Neural cell (in vitro differentiated cells): ENCODE results near the gene DNAH10. TPM values are rescaled to one million over a fixed set of nuclear protein-coding genes. Genes with fewer than 3 reads are reported as not detected.

Source experiments
- H2AFZ ChIP-seq: fragments of 200-600, 300-800 bp; sonication (generic), shearing (Covaris generic); 2 replicates; pipeline ENCODE4 v1.6.0; 2014; ENCODE audit warnings: low read depth, mild to moderate bottlenecking, antibody characterized with exemption, low read length, moderate library complexity
- H3F3A ChIP-seq: fragments of 200-600 bp; shearing (Covaris generic); 2 replicates; pipeline ENCODE4 v1.6.1; 2016; ENCODE audit warnings: mild to moderate bottlenecking, moderate library complexity, mixed read lengths, antibody characterized with exemption, low read length; ENCODE audit not compliant: insufficient read depth, poor library complexity, severe bottlenecking
- H3K27ac ChIP-seq: fragments of 200-600, 300-800 bp; sonication (generic), shearing (Covaris generic); 2 replicates; pipeline ENCODE4 v1.5.1; 2014; ENCODE audit warnings: mild to moderate bottlenecking, low read length, moderate library complexity
- H3K27me3 ChIP-seq: fragments of 300-800, 200-600 bp; sonication (generic), shearing (Covaris generic); 2 replicates; pipeline ENCODE4 v1.6.0; 2014; ENCODE audit warnings: mild to moderate bottlenecking, low read depth, low read length, moderate library complexity; ENCODE audit not compliant: insufficient read depth
- H3K36me3 ChIP-seq: fragments of 300-800, 200-600 bp; sonication (generic), shearing (Covaris generic); 2 replicates; pipeline ENCODE4 v1.5.1; 2014; ENCODE audit warnings: mild to moderate bottlenecking, antibody characterized with exemption, low read length, moderate library complexity; ENCODE audit not compliant: insufficient read depth
- H3K4me2 ChIP-seq: fragments of 300-800, 200-600 bp; sonication (generic), shearing (Covaris generic); 2 replicates; pipeline ENCODE4 v1.6.0; 2014; ENCODE audit warnings: mild to moderate bottlenecking, low read length
- H3K4me3 ChIP-seq: fragments of 300-800, 200-600 bp; sonication (generic), shearing (Covaris generic); 2 replicates; pipeline ENCODE4 v1.5.1; 2014; ENCODE audit warnings: mild to moderate bottlenecking, low read length, moderate library complexity
- H3K79me2 ChIP-seq: fragments of 200-600 bp; shearing (Covaris generic); replicated peaks from 2 replicates; pipeline ENCODE4 v1.6.0; 2014; ENCODE audit warnings: mild to moderate bottlenecking, low read length, moderate library complexity; ENCODE audit not compliant: insufficient read depth
- H3K9ac ChIP-seq: fragments of 300-800, 200-600 bp; sonication (generic), shearing (Covaris generic); 2 replicates; pipeline ENCODE4 v1.6.1; 2016; ENCODE audit warnings: mild to moderate bottlenecking, low read length, mixed read lengths
- H3K9me2 ChIP-seq: fragments of 200-600 bp; shearing (Covaris generic); 2 replicates; pipeline ENCODE4 v1.6.1; 2016; ENCODE audit warnings: mild to moderate bottlenecking, low read length, mixed read lengths; ENCODE audit not compliant: insufficient read depth
- H3K9me3 ChIP-seq: fragments of 200-600, 300-800 bp; sonication (generic), shearing (Covaris generic); 2 replicates; pipeline ENCODE4 v1.6.1; 2016; ENCODE audit warnings: mild to moderate bottlenecking, mixed run types, low read length, moderate library complexity, mixed read lengths
- H4K20me1 ChIP-seq: fragments of 200-600 bp; shearing (Covaris generic); 2 replicates; pipeline ENCODE4 v1.6.1; 2016; ENCODE audit warnings: mild to moderate bottlenecking, mixed run types; ENCODE audit not compliant: insufficient read depth
- CTCF ChIP-seq: fragments of 450-650 bp; IDR thresholded peaks from 2 replicates; pipeline ENCODE4 v1.5.1; 2014; ENCODE audit warnings: antibody characterized with exemption, mild to moderate bottlenecking, moderate library complexity; ENCODE audit not compliant: poor library complexity, severe bottlenecking
- EP300 ChIP-seq: fragments of 450-650 bp; conservative IDR thresholded peaks from 2 replicates; pipeline ENCODE4 v1.6.1; 2014; ENCODE audit warnings: antibody characterized with exemption, mild to moderate bottlenecking, moderate library complexity; ENCODE audit not compliant: poor library complexity, severe bottlenecking
- EZH2 ChIP-seq: fragments of 200-600, 300-800 bp; shearing (Covaris generic), sonication (generic); IDR thresholded peaks from 2 replicates; pipeline ENCODE4 v1.6.1; 2014; ENCODE audit warnings: antibody characterized with exemption, low read length, borderline replicate concordance, mild to moderate bottlenecking; ENCODE audit not compliant: insufficient read depth, poor library complexity, severe bottlenecking
- MXI1 ChIP-seq: fragments of 450-650 bp; conservative IDR thresholded peaks from 2 replicates; pipeline ENCODE4 v1.6.1; 2014; ENCODE audit warnings: antibody characterized with exemption, mild to moderate bottlenecking; ENCODE audit not compliant: poor library complexity, severe bottlenecking
- POLR2AphosphoS5 ChIP-seq: IDR thresholded peaks from 2 replicates; pipeline ENCODE4 v1.6.1; 2012
- RAD21 ChIP-seq: fragments of 450-650 bp; conservative IDR thresholded peaks from 2 replicates; pipeline ENCODE4 v1.6.1; 2014; ENCODE audit warnings: antibody characterized with exemption, mild to moderate bottlenecking, moderate library complexity
- REST ChIP-seq: IDR thresholded peaks from 2 replicates; pipeline ENCODE4 v1.6.1; 2012; ENCODE audit warnings: borderline replicate concordance
- SMC3 ChIP-seq: fragments of 450-650 bp; conservative IDR thresholded peaks from 2 replicates; pipeline ENCODE4 v1.6.1; 2014; ENCODE audit warnings: antibody characterized with exemption, mild to moderate bottlenecking, moderate library complexity; ENCODE audit not compliant: poor library complexity
- TAF1 ChIP-seq: IDR thresholded peaks from 2 replicates; pipeline ENCODE4 v1.6.1; 2012; ENCODE audit warnings: low read depth
- polyA plus RNA-seq: library from polyadenylated mRNA; depleted of rRNA; stranded (reverse); fragments of >200 nt; gene quantifications from 2 replicates; pipeline ENCODE4 v1.2.3, GENCODE V29; 2014

The DNAH10 gene
- polyA plus RNA-seq, 1 donor from 2014 or later: 1.9 TPM

DNA sequence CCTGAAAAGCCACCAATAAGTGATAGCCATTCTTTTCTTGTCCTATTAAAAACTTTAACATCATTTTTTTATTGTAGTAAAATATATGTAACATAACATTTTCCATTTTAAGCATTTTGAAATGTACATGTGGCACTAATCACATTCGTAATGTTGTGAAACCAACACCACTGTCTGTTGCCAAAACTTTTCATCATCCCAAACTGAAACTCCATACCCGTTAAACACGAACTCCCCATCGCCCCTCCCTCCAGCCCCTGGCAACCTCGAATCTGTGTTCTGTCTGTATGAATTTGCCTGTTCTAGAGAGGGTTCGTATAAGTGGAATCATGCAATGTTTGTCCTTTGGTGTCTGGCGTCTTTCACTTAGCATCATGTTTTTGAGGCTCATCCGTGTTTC is 134.7 kb downstream of the DNAH10 start:
- H4K20me1 ChIP-seq: no peaks in the 10 kb centered on the region
- no peak overlapping the region for H3K4me2 ChIP-seq
- no peaks in the 10 kb centered on the region for H3F3A ChIP-seq
- TF ChIP-seq MXI1 (no peak), SMC3 (no peak), RAD21 (no peak), EP300 (no peak), CTCF (no peak), EZH2 (no peak), REST (no peak), POLR2AphosphoS5 (no peak), TAF1 (no peak)
- no peak overlapping the region for H3K27ac ChIP-seq
- H3K36me3 ChIP-seq: no peaks in the 10 kb centered on the region
- no peaks in the 10 kb centered on the region for H3K9me2 ChIP-seq
- H2AFZ ChIP-seq: no peak overlapping the region
- no peaks in the 10 kb centered on the region for H3K27me3 ChIP-seq
- no peaks in the 10 kb centered on the region for H3K9me3 ChIP-seq
- H3K4me3 ChIP-seq: no peak overlapping the region
- no peak overlapping the region for H3K9ac ChIP-seq
- H3K79me2 ChIP-seq: no peaks in the 10 kb centered on the region

DNA sequence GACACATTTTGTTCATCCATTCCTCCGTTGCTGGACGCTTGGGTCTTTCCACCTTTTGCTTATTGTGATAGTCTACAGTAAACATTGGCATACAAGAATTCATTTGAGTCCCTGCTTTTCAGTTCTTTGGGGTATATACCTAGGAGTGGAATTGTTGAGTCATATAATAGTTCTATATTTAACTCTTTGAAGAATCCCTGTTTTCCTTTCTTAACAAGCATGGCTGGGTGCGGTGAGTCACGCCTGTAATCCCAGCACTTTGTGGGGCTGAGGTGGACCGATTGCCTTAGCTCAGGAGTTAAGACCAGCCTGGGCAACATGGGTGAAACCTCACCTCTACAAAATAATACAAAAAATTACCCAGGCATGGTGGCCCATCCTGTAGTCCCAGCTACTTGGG is 135.1 kb downstream of the DNAH10 start:
- no peaks in the 10 kb centered on the region for H3K36me3 ChIP-seq
- no peak overlapping the region for H3K4me3 ChIP-seq
- no peak overlapping the region for H3K4me2 ChIP-seq
- no peak overlapping the region for H3K27ac ChIP-seq
- no peaks in the 10 kb centered on the region for H3K9me3 ChIP-seq
- no peak overlapping the region for H2AFZ ChIP-seq
- no peaks in the 10 kb centered on the region for H3K79me2 ChIP-seq
- TF ChIP-seq SMC3 (no peak), REST (no peak), RAD21 (no peak), MXI1 (no peak), TAF1 (no peak), CTCF (no peak), POLR2AphosphoS5 (no peak), EZH2 (no peak), EP300 (no peak)
- H3F3A ChIP-seq: no peaks in the 10 kb centered on the region
- H3K9me2 ChIP-seq: no peaks in the 10 kb centered on the region
- H3K27me3 ChIP-seq: no peaks in the 10 kb centered on the region
- H3K9ac ChIP-seq: no peak overlapping the region
- no peaks in the 10 kb centered on the region for H4K20me1 ChIP-seq
